SH-SY5Y (cell line): ENCODE results near the gene RPL9.

ENCODE experiments used
- GATA2 ChIP-seq: IDR thresholded peaks from 2 replicates; pipeline ENCODE4 v1.6.1; 2011; ENCODE audit warnings: mild to moderate bottlenecking, low read depth, low read length
- GATA3 ChIP-seq: IDR thresholded peaks from 2 replicates; pipeline ENCODE4 v1.6.1; 2011; ENCODE audit warnings: low read depth, mild to moderate bottlenecking, low read length, moderate library complexity

Gene RPL9

DNA sequence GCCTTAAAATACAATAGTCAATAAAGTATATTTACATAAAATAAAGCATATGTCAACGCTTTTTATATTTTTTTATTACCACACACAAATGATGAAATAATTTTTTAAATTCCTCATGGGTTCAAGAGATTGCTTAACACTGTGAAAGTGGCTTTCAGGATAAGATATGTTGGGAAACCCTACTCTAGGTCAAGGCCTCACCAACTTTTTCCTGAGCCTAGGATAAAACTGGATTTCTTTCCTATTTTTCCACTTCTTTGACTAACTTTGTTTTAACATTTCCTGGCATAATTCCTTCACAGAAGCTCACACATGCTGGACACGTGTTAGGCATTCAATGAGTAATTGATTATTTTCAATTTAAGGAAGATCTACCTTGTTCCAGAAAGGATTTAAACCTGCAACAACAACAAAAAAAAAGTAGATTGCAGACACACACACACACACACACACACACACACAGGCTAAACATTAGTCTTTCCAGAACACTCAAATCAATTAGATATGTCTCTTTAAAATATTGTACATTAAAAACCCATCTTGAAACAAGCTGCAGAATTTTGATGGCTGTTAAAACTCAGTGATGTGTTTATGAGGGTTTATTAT is 42.9 kb downstream of the RPL9 start:
- TF ChIP-seq GATA2 (no peak), GATA3 (no peak)

DNA sequence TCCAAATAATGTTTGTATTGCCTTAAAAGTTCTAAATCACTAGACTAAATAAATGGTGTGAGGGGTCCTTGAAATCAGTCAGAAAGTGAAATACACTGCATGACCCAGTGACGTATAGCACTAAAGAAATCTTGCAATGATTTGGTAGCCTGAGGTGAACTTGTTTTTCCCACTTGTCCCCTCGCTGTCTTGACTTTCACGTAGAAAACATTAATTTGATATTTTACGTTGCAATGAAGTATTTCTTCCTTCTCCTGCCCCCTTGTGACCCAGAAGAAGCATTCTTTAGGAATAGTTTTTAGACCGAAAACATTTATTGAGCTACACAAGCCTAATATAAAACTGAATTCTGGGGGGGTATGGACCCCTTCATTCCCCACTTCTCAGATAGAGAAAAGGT is 48.3 kb downstream of the RPL9 start:
- TF ChIP-seq GATA3: no peak
- TF ChIP-seq GATA2: no peak

DNA sequence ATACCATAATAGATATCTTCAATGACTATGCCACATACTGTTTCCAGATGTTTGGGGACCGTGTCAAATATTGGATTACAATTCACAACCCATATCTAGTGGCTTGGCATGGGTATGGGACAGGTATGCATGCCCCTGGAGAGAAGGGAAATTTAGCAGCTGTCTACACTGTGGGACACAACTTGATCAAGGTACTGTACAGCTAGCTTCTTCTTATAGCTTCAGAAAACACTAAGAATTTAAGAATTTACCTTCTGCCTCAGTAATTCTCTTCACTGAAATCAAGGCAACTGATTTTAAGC is 51.2 kb downstream of the RPL9 start:
- TF ChIP-seq GATA2 (no peak), GATA3 (no peak)

- TF ChIP-seq GATA2: no peak
- no peak for TF ChIP-seq GATA3
These were observed 51.7 kb downstream of the RPL9 start, which contains the start of gene KLB for GRCh38 chr4:39406763-39407583. KLB (plus strand) TSS chr4:39406930; CDS start chr4:39406950, 20 bp downstream.
